MM.1S (cell line): Measurements from ENCODE around the gene SLC35B1.

Experiments
- DNase-seq: peaks from one replicate; pipeline ENCODE4 v3.0.0-alpha.2; 2015
- H2AFZ ChIP-seq: fragments of 300-600 bp; sonication (generic); 2 replicates; pipeline ENCODE4 v1.6.0; 2016; ENCODE audit warnings: antibody characterized with exemption, low read length
- H3F3A ChIP-seq: fragments of 300-600 bp; sonication (generic); 2 replicates; pipeline ENCODE4 v1.6.1; 2016; ENCODE audit warnings: mild to moderate bottlenecking, antibody characterized with exemption, low read length, moderate library complexity, mixed read lengths; ENCODE audit not compliant: insufficient read depth
- H3K27ac ChIP-seq: fragments of 300-600 bp; sonication (generic); 2 replicates; pipeline ENCODE4 v1.5.1; 2016; ENCODE audit warnings: mild to moderate bottlenecking, low read length
- H3K27me3 ChIP-seq: fragments of 300-600 bp; sonication (generic); replicated peaks from 2 replicates; pipeline ENCODE4 v1.6.0; 2016; ENCODE audit warnings: low read length; ENCODE audit not compliant: insufficient read depth
- H3K36me3 ChIP-seq: fragments of 300-600 bp; sonication (generic); replicated peaks from 2 replicates; pipeline ENCODE4 v1.6.1; 2016; ENCODE audit warnings: mild to moderate bottlenecking, low read length, mixed read lengths; ENCODE audit not compliant: insufficient read depth
- H3K4me1 ChIP-seq: fragments of 300-600 bp; sonication (generic); 2 replicates; pipeline ENCODE4 v1.6.1; 2016; ENCODE audit warnings: low read length, mixed read lengths
- H3K4me2 ChIP-seq: fragments of 300-600 bp; sonication (generic); 2 replicates; pipeline ENCODE4 v1.6.0; 2016; ENCODE audit warnings: low read depth, low read length
- H3K4me3 ChIP-seq: fragments of 300-600 bp; sonication (generic); 2 replicates; pipeline ENCODE4 v1.5.1; 2016; ENCODE audit warnings: low read length, mixed read lengths
- H3K79me2 ChIP-seq: fragments of 300-600 bp; sonication (generic); 2 replicates; pipeline ENCODE4 v1.6.1; 2016; ENCODE audit warnings: mixed run types, low read length, mixed read lengths
- H3K9ac ChIP-seq: fragments of 300-600 bp; sonication (generic); 2 replicates; pipeline ENCODE4 v1.6.1; 2016; ENCODE audit warnings: low read length, mixed read lengths
- H3K9me2 ChIP-seq: fragments of 300-600 bp; sonication (generic); replicated peaks from 2 replicates; pipeline ENCODE4 v1.6.1; 2016; ENCODE audit warnings: mild to moderate bottlenecking, low read length, mixed read lengths; ENCODE audit not compliant: insufficient read depth
- H3K9me3 ChIP-seq: fragments of 300-600 bp; sonication (generic); replicated peaks from 2 replicates; pipeline ENCODE4 v1.6.1; 2016; ENCODE audit warnings: mild to moderate bottlenecking, low read length, mixed read lengths; ENCODE audit not compliant: insufficient read depth
- H4K20me1 ChIP-seq: fragments of 300-600 bp; sonication (generic); 2 replicates; pipeline ENCODE4 v1.6.1; 2016; ENCODE audit warnings: mild to moderate bottlenecking, low read length, moderate library complexity, mixed read lengths; ENCODE audit not compliant: insufficient read depth
- CTCF ChIP-seq: fragments of 300-600 bp; sonication (generic); IDR thresholded peaks from 2 replicates; pipeline ENCODE4 v1.5.1; 2016; ENCODE audit warnings: antibody characterized with exemption, low read length, mixed read lengths
- EZH2 ChIP-seq: fragments of 300-600 bp; sonication (generic); optimal IDR thresholded peaks from 2 replicates; pipeline ENCODE3; 2017; ENCODE audit warnings: low read depth, mild to moderate bottlenecking, antibody characterized with exemption, low read length, mixed read lengths
- EZH2phosphoT487 ChIP-seq: fragments of 300-600 bp; sonication (generic); IDR thresholded peaks from 2 replicates; pipeline ENCODE4 v1.6.1; 2018; ENCODE audit warnings: antibody characterized with exemption, low read length

SLC35B1 gene

DNA sequence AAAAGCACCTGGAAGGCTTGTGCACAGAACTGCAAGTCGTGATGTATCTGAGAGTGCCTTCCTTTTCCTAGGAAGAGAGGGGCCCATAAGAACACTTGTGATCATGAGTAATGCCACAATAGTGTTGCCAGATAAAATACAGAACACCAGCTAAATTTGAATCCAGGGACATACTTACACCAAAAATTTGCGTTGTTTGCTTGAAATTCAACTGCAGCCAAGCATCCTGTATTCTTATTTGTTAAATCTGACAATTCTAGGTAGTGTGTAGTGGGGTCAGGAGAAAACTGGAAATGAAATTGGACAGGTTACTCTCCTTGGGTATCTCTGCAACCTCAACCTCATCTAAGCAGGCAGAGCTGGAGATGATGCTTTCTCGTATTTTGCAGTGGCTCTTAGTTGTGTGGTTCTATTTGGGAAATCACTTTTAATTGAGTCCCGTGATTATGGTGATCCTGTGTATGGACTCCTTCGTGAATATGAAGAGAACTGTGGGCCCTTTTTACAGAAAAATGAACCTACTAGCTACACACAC lies 12.0 kb downstream of the SLC35B1 start:
- Histone ChIP-seq H4K20me1 (no peaks in the 10 kb centered on the region), H3K9ac (no peak overlapping the region), H3K27ac (no peak overlapping the region), H3K9me3 (no peaks in the 10 kb centered on the region), H3K4me3 (no peak overlapping the region), H3K36me3 (no peaks in the 10 kb centered on the region), H2AFZ (no peak overlapping the region), H3K27me3 (no peaks in the 10 kb centered on the region), H3K4me1 (no peaks in the 10 kb centered on the region), H3F3A (no peaks in the 10 kb centered on the region), H3K79me2 (no peaks in the 10 kb centered on the region), H3K4me2 (no peak overlapping the region), H3K9me2 (no peaks in the 10 kb centered on the region)
- DNase-seq = no peak
- TF ChIP-seq EZH2phosphoT487 (no peak), EZH2 (no peak), CTCF (no peak)

DNA sequence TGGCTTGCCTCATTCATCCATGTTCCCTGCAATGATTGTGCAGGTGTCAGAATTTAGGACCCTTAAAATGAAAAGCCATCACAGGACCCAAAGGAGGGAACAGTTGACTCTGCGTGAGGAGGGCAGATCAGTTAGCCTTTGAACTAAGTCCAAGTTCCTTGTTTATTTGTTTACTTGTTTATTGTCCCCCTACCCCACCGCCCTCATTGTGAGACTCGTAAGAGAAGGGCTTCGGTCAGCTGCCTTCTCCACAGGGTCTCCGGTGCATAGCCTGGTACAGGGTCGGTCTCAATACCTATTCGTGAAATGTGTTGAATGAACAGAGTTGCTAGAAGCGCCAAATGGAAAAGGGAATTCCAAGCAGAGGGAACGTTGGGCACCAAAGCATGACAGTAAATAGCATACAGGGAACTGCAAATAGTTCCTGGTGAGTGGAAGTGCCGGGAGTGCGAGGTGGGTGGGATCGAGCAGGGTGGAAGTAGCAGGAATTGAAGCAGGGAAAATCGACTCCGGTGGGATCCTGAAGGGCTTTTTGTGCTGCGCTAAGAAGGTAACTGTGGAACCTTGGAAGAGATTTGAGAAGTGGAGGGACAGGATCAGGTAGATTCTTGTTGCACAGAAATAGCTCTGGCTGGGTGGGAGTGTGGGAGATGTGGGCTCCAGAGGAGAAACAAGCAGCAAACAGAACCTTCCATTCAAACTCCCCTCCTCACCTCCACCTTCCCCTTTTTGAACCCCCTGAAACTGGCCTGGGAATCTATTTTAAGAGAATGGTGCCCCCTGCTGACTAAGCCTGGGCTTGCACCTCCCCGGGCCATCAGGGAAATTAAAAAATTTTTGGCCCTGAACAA lies 12.7 kb downstream of the SLC35B1 start:
- H3K79me2 ChIP-seq = no peaks in the 10 kb centered on the region
- no peaks in the 10 kb centered on the region for H4K20me1 ChIP-seq
- H3K36me3 ChIP-seq = no peaks in the 10 kb centered on the region
- TF ChIP-seq EZH2 (no peak), CTCF (peak; percentile 92), EZH2phosphoT487 (no peak)
- no peak overlapping the region for H3K9ac ChIP-seq
- H3F3A ChIP-seq = no peaks in the 10 kb centered on the region
- H2AFZ ChIP-seq = no peak overlapping the region
- no peaks in the 10 kb centered on the region for H3K9me3 ChIP-seq
- H3K4me3 ChIP-seq = no peak overlapping the region
- H3K4me2 ChIP-seq = no peak overlapping the region
- DNase-seq = peak; percentile 43
- no peaks in the 10 kb centered on the region for H3K9me2 ChIP-seq
- no peak overlapping the region for H3K27ac ChIP-seq
- H3K27me3 ChIP-seq = no peaks in the 10 kb centered on the region
- H3K4me1 ChIP-seq = no peaks in the 10 kb centered on the region

DNA sequence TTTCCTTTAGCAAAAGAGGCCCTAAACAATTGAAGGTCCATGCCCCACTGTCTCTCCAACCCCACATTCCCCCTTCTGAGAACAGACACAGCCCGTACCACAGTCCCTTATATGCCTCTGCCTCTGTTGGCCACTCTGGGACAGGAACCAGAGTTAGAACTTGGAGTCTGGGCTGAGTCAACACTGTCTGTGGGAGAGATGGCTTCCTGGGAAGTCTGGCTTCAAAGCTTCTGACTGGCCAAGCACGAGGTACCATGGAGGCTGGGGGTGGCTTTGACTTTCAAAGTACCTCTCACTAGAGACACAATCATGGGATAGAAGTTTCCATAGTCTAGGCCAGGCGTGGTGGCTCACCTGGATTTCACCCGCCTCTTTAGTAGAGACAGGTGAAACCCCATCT lies 15.0 kb downstream of the SLC35B1 start:
- no peak overlapping the region for H2AFZ ChIP-seq
- H3K9me2 ChIP-seq = no peaks in the 10 kb centered on the region
- H3K4me1 ChIP-seq = peaks cover 6% of the 10 kb centered on the region
- H4K20me1 ChIP-seq = no peaks in the 10 kb centered on the region
- no peak for DNase-seq
- H3K9me3 ChIP-seq = no peaks in the 10 kb centered on the region
- TF ChIP-seq CTCF (no peak), EZH2phosphoT487 (no peak), EZH2 (no peak)
- H3K9ac ChIP-seq = no peak overlapping the region
- H3K79me2 ChIP-seq = no peaks in the 10 kb centered on the region
- no peak overlapping the region for H3K27ac ChIP-seq
- no peak overlapping the region for H3K4me3 ChIP-seq
- H3K36me3 ChIP-seq = no peaks in the 10 kb centered on the region
- no peaks in the 10 kb centered on the region for H3F3A ChIP-seq
- H3K27me3 ChIP-seq = no peaks in the 10 kb centered on the region
- no peak overlapping the region for H3K4me2 ChIP-seq
